HFFc6 (cell line): ENCODE results near the gene KDM5A. TPM values are rescaled to one million over a fixed set of nuclear protein-coding genes. Genes with fewer than 3 reads are reported as not detected.

Experiments
- DNase-seq: peaks from one replicate; pipeline ENCODE4 v3.0.0-alpha.2; 2018
- H3K27ac Mint-ChIP-seq: 2 replicates; pipeline ENCODE4 v1.8.0; 2020; ENCODE audit warnings: mild to moderate bottlenecking, mixed read lengths
- H3K27me3 Mint-ChIP-seq: 2 replicates; pipeline ENCODE4 v1.8.0; 2021; ENCODE audit warnings: mild to moderate bottlenecking, moderate library complexity, mixed read lengths; ENCODE audit not compliant: insufficient read depth
- H3K36me3 Mint-ChIP-seq: 2 replicates; pipeline ENCODE4 v1.8.0; 2021; ENCODE audit warnings: low read depth, mixed read lengths
- H3K4me1 Mint-ChIP-seq: 2 replicates; pipeline ENCODE4 v1.8.0; 2020; ENCODE audit warnings: low read depth, mixed read lengths
- H3K4me3 Mint-ChIP-seq: 2 replicates; pipeline ENCODE4 v1.8.0; 2020; ENCODE audit warnings: mild to moderate bottlenecking, moderate library complexity, mixed read lengths
- H3K9me3 Mint-ChIP-seq: 2 replicates; pipeline ENCODE4 v1.8.0; 2020; ENCODE audit warnings: mild to moderate bottlenecking, mixed read lengths
- total RNA-seq, 6 experiments: library from RNA; stranded (reverse); fragmentation: NEBNext Ultra II Directional; extraction: Animal tissue kit (Norgen Biotek cat#: 25700); gene quantifications; 2 replicates in 1 of 6; 3 replicates in 5 of 6; pipeline ENCODE4 v1.2.3, GENCODE V29; 2021
- TF ChIP-seq, protein P1 (sequence below): fragments of 200-600 bp; sonication (generic); IDR thresholded peaks from 2 replicates; pipeline ENCODE4 v1.5.0; 2021; ENCODE audit warnings: antibody characterized with exemption, mild to moderate bottlenecking

Gene KDM5A
- total RNA-seq, 6 experiments from 2014 or later: 47.1 to 55.0 (median 52.0) TPM

DNA sequence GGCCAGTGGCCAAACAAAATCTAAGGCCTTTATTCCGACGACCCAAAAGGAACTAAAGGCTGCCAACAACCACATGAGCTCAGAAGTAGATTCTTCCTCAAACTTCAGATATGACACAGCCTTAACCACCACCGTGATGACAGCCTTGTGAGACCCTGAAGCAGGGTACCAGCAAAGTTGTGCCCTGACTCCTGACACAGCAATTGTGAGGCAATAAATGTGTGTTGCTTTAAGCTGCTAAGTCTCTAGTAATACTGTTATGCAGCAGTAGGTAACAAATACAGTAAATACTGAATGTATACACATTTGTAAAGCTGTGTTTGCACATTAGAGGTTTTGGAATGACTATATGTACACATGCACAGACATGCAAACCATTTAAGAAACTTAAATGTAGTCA, 115.7 kb downstream of the KDM5A start:
- TF ChIP-seq, protein P1, sequence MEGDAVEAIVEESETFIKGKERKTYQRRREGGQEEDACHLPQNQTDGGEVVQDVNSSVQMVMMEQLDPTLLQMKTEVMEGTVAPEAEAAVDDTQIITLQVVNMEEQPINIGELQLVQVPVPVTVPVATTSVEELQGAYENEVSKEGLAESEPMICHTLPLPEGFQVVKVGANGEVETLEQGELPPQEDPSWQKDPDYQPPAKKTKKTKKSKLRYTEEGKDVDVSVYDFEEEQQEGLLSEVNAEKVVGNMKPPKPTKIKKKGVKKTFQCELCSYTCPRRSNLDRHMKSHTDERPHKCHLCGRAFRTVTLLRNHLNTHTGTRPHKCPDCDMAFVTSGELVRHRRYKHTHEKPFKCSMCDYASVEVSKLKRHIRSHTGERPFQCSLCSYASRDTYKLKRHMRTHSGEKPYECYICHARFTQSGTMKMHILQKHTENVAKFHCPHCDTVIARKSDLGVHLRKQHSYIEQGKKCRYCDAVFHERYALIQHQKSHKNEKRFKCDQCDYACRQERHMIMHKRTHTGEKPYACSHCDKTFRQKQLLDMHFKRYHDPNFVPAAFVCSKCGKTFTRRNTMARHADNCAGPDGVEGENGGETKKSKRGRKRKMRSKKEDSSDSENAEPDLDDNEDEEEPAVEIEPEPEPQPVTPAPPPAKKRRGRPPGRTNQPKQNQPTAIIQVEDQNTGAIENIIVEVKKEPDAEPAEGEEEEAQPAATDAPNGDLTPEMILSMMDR: no peak
- no peak overlapping the region for H3K27ac Mint-ChIP-seq
- no peaks in the 10 kb centered on the region for H3K9me3 Mint-ChIP-seq
- no peak for DNase-seq
- no peak overlapping the region for H3K4me3 Mint-ChIP-seq
- peaks cover 12% of the 10 kb centered on the region for H3K36me3 Mint-ChIP-seq
- H3K27me3 Mint-ChIP-seq: no peaks in the 10 kb centered on the region; the same call in 1 of the 2 replicates
- no peaks in the 10 kb centered on the region for H3K4me1 Mint-ChIP-seq

DNA sequence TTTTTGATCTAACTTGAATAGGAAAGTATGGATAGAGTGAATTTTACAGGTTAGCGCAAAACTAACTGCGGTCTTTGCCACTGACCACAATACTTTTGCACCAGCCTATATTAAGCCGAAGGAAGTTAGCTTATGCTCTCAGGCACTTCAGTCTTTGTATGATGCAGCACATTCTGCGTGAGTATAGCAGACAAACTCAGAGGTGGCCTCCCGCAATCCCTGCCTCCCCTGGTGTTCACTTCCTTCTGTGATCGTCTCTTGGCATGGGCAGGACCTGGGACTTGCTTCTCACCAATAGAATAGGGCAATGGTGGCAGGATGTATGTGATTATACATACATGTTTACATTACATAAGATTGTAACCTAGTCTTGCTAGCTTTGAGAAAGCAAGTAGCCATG, 116.2 kb downstream of the KDM5A start:
- Mint-ChIP-seq H3K36me3 (peaks cover 8% of the 10 kb centered on the region), H3K27me3 (no peaks in the 10 kb centered on the region; the same call in 1 of the 2 replicates), H3K9me3 (no peaks in the 10 kb centered on the region), H3K4me3 (no peak overlapping the region), H3K27ac (no peak overlapping the region), H3K4me1 (no peaks in the 10 kb centered on the region)
- TF ChIP-seq, protein P1: no peak
- DNase-seq: no peak

DNA sequence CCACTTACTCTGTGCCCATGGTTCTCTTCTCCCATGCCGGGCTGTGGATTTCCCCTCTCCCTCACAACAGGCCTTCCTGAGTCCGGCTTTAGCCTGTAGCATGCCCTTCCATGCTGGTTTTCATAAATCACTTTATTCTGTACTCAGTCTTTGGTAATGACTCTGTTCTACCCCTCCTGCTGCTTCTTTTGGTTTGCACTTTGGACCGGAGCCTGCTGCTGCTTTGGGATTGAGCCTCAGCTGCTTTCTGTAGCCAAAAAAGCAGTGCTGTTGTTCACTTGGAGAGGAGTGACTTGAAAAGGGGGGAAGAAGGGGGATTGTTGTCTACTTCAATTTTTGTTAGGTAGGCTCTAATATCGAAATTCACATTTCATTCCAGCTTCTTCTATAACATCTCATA, 118.0 kb downstream of the KDM5A start:
- no peak overlapping the region for H3K27ac Mint-ChIP-seq
- H3K9me3 Mint-ChIP-seq: no peaks in the 10 kb centered on the region
- DNase-seq: no peak
- no peak overlapping the region for H3K4me3 Mint-ChIP-seq
- TF ChIP-seq, protein P1: no peak
- no peaks in the 10 kb centered on the region for H3K4me1 Mint-ChIP-seq
- H3K27me3 Mint-ChIP-seq: peaks cover 5% of the 10 kb centered on the region
- no peaks in the 10 kb centered on the region for H3K36me3 Mint-ChIP-seq

DNA sequence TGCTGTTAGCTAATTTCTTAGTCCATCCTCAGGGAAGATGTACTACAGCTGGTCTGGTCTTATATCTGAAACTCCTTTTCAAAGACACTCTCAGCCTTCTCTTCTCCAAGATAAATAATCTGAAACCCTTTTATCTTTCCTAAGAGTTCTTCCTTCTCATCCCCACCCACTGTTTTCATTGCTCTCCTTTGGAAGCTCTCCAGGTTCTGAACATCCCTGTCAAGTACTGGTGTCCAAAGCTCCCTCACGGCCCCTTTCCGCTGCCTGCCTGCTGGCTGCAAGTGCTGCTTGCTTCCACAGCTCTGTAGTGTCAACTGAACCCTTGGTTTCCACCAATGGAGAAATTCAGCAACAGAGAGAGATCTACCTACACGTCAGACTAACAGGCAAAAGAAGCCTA, 119.9 kb downstream of the KDM5A start:
- DNase-seq: no peak
- Mint-ChIP-seq H3K4me3 (no peak overlapping the region), H3K27ac (no peak overlapping the region), H3K9me3 (no peaks in the 10 kb centered on the region), H3K4me1 (no peaks in the 10 kb centered on the region), H3K27me3 (peaks cover 5% of the 10 kb centered on the region), H3K36me3 (no peaks in the 10 kb centered on the region)
- TF ChIP-seq, protein P1: no peak

DNA sequence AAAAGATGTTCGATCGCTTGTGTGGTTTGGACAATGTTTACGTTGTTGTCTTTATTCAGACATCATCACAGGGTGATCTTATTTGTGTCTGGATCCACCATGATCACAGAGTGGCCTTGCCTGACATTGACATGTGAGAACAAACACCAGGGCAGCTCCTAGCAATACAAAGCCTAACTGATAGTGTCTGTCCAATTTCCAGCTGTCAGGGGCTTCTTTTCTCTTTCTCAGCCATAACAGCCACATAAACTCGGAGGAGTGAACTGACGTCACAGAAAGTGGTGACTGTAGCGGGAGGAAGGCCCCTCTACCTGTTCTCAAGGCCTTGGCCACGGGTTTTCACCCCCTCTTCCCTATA, 120.7 kb downstream of the KDM5A start:
- no peak for DNase-seq
- Mint-ChIP-seq H3K9me3 (no peaks in the 10 kb centered on the region), H3K4me3 (no peak overlapping the region), H3K27me3 (peaks cover 5% of the 10 kb centered on the region), H3K27ac (no peak overlapping the region), H3K36me3 (no peaks in the 10 kb centered on the region), H3K4me1 (peaks cover 6% of the 10 kb centered on the region)
- TF ChIP-seq, protein P1: no peak
